GM06990 (cell line): ENCODE data around the gene KCNT1.

Source experiments
- DNase-seq: peaks from one replicate; pipeline ENCODE4 v3.0.0-alpha.2; 2011; ENCODE audit not compliant: insufficient read length; ENCODE audit errors: extremely low read depth
- H3K27me3 ChIP-seq: replicated peaks from 2 replicates; pipeline ENCODE4 v1.6.0; 2011; ENCODE audit warnings: low read length; ENCODE audit not compliant: control insufficient read depth, insufficient read depth
- H3K36me3 ChIP-seq: 2 replicates; pipeline ENCODE4 v1.5.1; 2011; ENCODE audit warnings: low read length; ENCODE audit not compliant: control insufficient read depth, insufficient read depth
- H3K4me3 ChIP-seq: replicated peaks from 2 replicates; pipeline ENCODE4 v1.5.1; 2011; ENCODE audit warnings: low read depth, mild to moderate bottlenecking, control low read depth, low read length
- CTCF ChIP-seq: IDR thresholded peaks from 2 replicates; pipeline ENCODE4 v1.5.1; 2011; ENCODE audit warnings: low read length, control low read depth, mild to moderate bottlenecking, inconsistent platforms; ENCODE audit not compliant: insufficient read depth, poor library complexity, severe bottlenecking

The KCNT1 gene

GRCh38 chr9:135736272-135736978 is 34.4 kb downstream of the KCNT1 start:
- Histone ChIP-seq H3K36me3 (no peaks in the 10 kb centered on the region), H3K4me3 (no peak overlapping the region), H3K27me3 (no peaks in the 10 kb centered on the region; the same call in 1 of the 2 replicates)
- TF ChIP-seq CTCF: no peak
- DNase-seq: no peak

- Histone ChIP-seq H3K4me3 (no peak overlapping the region), H3K27me3 (no peaks in the 10 kb centered on the region; the same call in 1 of the 2 replicates), H3K36me3 (no peaks in the 10 kb centered on the region)
- TF ChIP-seq CTCF: no peak
- no peak for DNase-seq
Observed at GRCh38 chr9:135736979-135737839, 35.2 kb downstream of the KCNT1 start.

GRCh38 chr9:135737840-135738521 is 36.0 kb downstream of the KCNT1 start:
- no peak for DNase-seq
- no peaks in the 10 kb centered on the region; the same call in 1 of the 2 replicates for H3K27me3 ChIP-seq
- TF ChIP-seq CTCF: no peak
- H3K36me3 ChIP-seq: no peaks in the 10 kb centered on the region
- H3K4me3 ChIP-seq: no peak overlapping the region

GRCh38 chr9:135739271-135740220 is 37.6 kb downstream of the KCNT1 start:
- no peak for DNase-seq
- Histone ChIP-seq H3K27me3 (no peaks in the 10 kb centered on the region; the same call in 1 of the 2 replicates), H3K36me3 (no peaks in the 10 kb centered on the region), H3K4me3 (no peak overlapping the region)
- TF ChIP-seq CTCF: no peak
